Measurements from ENCODE around the gene EXOC4.

EXOC4 gene

GRCh38 chr7:133554330-133554729 is 301.5 kb downstream of the EXOC4 start:
- no peak for DNase-seq (ENCODE audit: low read depth)
- TF ChIP-seq CTCF (IDR thresholded peaks at IDR 0.05; ENCODE audit: low read length, missing control alignments): no peak
- H3K4me3 ChIP-seq (replicated peaks; ENCODE audit: low read depth, low read length): no peak overlapping the region

- DNase-seq (ENCODE audit: low read depth): no peak
- H3K4me3 ChIP-seq (replicated peaks; ENCODE audit: low read depth, low read length): no peak overlapping the region
- TF ChIP-seq CTCF (IDR thresholded peaks at IDR 0.05; ENCODE audit: low read length, missing control alignments): no peak
Measured at GRCh38 chr7:133556048-133556447, 303.2 kb downstream of the EXOC4 start.

DNA sequence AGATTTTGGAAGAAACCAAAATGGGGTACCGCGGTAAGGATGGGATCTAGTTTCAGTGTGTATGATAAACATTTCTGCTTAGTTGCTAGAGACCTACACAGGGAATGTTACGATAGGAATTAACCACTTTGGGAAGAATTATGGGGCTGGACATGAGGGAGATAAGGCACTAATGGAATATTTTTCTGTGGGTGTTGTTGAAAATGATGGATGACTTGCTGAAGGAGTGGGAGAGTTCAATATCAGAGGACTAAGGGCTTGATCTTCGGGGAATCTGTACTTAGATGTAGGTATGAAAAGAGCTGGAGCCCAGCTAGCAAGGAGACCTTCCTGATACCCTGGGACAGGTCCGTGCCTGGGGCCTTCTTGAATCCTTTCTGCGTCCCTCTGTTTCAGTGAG is 303.7 kb downstream of the EXOC4 start:
- H3K4me3 ChIP-seq (replicated peaks; ENCODE audit: low read depth, low read length): no peak overlapping the region
- TF ChIP-seq CTCF (IDR thresholded peaks at IDR 0.05; ENCODE audit: low read length, missing control alignments): no peak
- no peak for DNase-seq (ENCODE audit: low read depth)

DNA sequence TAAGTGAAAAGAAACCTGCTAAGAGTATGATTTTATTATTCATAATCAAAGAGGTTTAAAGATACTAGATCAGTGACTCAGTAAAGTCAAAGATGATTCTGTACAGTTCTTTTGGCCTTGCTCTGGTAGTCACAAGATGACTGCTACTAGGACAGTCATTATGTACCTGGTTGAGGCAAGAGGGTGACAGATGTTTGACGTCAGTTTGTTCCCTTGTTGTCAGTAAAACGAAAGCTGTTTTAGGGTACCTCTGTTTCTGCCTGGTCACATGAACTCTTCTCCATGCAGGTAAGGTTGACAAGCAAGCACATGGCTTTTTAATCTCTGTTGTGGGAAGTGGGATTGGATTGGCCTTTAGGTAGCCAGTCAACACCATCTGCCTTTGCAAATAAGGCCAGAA is 308.0 kb downstream of the EXOC4 start:
- DNase-seq (ENCODE audit: low read depth): no peak
- H3K4me3 ChIP-seq (replicated peaks; ENCODE audit: low read depth, low read length): no peak overlapping the region
- no peak for TF ChIP-seq CTCF (IDR thresholded peaks at IDR 0.05; ENCODE audit: low read length, missing control alignments)

DNA sequence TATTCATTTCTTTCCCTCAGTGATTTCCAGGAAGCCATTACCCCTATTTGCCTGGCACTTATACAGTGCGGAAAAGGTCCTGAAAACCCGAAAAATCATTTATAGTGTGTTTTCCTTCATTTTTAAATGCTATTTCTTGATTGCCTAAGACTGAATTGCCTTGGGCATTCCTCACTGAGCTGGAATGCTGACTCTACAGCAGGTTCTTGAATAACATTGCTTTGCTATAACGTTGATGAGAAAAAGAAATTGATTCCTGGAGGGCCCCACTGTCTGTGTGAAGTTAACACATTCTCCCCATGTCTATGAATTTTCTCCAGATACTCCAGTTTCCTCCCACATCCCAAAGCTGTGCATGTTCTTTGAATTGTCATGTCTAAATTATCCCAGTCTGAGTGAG is 308.5 kb downstream of the EXOC4 start:
- TF ChIP-seq CTCF (IDR thresholded peaks at IDR 0.05; ENCODE audit: low read length, missing control alignments): no peak
- H3K4me3 ChIP-seq (replicated peaks; ENCODE audit: low read depth, low read length): no peak overlapping the region
- no peak for DNase-seq (ENCODE audit: low read depth)

- no peak for TF ChIP-seq CTCF (IDR thresholded peaks at IDR 0.05; ENCODE audit: low read length, missing control alignments)
- no peak overlapping the region for H3K4me3 ChIP-seq (replicated peaks; ENCODE audit: low read depth, low read length)
- no peak for DNase-seq (ENCODE audit: low read depth)
Measured at GRCh38 chr7:133562621-133563020, 309.7 kb downstream of the EXOC4 start.

- TF ChIP-seq CTCF (IDR thresholded peaks at IDR 0.05; ENCODE audit: low read length, missing control alignments): no peak
- no peak overlapping the region for H3K4me3 ChIP-seq (replicated peaks; ENCODE audit: low read depth, low read length)
- DNase-seq (ENCODE audit: low read depth): no peak
Measured at GRCh38 chr7:133563251-133563650, 310.4 kb downstream of the EXOC4 start.
